Peyer's patch (tissue), 4 donors: ENCODE measurements around the gene CST4. TPM values are rescaled to one million over a fixed set of nuclear protein-coding genes. Genes with fewer than 3 reads are reported as not detected.

Experiments used
- DNase-seq, 3 donors: peaks; one replicate each; pipeline ENCODE4 v3.0.0-alpha.2; 2017 to 2019
- H3K27ac ChIP-seq, 4 donors: fragments of 200-600 bp; sonication (generic); one replicate each; pipeline ENCODE4 v1.5.1; 2016 to 2019
- H3K27me3 ChIP-seq, 2 donors: fragments of 200-600 bp; sonication (generic); one replicate each; pipeline ENCODE4 v1.5.1; 2019
- H3K36me3 ChIP-seq, 3 donors: fragments of 200-600 bp; sonication (generic); one replicate each; pipeline ENCODE4 v1.5.1; 2016 to 2019
- H3K4me1 ChIP-seq, 4 donors: fragments of 200-600 bp; sonication (generic); one replicate each; pipeline ENCODE4 v1.5.1; 2016 to 2019
- H3K4me3 ChIP-seq, 4 donors: fragments of 200-600 bp; sonication (generic); 1 replicate in 3 of 4; 2 replicates in 1 of 4; pipeline ENCODE4 v1.5.1; 2016 to 2019; ENCODE audit warnings: mild to moderate bottlenecking in 1 of 4
- H3K9me3 ChIP-seq, 4 donors: fragments of 200-600 bp; sonication (generic); one replicate each; pipeline ENCODE4 v1.5.1; 2016 to 2019; ENCODE audit warnings: mild to moderate bottlenecking in 1 of 4
- CTCF ChIP-seq, 6 experiments: fragments of 450-650 bp in 4 of 6; fragments of 200-600 bp in 2 of 6; sonication (generic) in 1 of 6; IDR thresholded peaks; one replicate each; pipeline ENCODE4 v1.5.1; 2017 to 2019; ENCODE audit warnings: antibody characterized with exemption in 6 of 6, mild to moderate bottlenecking in 3 of 6, moderate library complexity in 1 of 6
- POLR2A ChIP-seq, 2 donors: fragments of 450-650 bp; IDR thresholded peaks; one replicate each; pipeline ENCODE4 v1.5.1; 2017; ENCODE audit warnings: antibody characterized with exemption in 2 of 2, mild to moderate bottlenecking in 2 of 2, moderate library complexity in 2 of 2
- total RNA-seq, 4 donors: library from RNA; depleted of rRNA; stranded (reverse); fragments of >200 nt; gene quantifications; one replicate each; pipeline ENCODE4 v1.1.0, GENCODE V29; 2016

CST4 gene
- total RNA-seq, 4 donors from 2014 or later = not detected

DNA sequence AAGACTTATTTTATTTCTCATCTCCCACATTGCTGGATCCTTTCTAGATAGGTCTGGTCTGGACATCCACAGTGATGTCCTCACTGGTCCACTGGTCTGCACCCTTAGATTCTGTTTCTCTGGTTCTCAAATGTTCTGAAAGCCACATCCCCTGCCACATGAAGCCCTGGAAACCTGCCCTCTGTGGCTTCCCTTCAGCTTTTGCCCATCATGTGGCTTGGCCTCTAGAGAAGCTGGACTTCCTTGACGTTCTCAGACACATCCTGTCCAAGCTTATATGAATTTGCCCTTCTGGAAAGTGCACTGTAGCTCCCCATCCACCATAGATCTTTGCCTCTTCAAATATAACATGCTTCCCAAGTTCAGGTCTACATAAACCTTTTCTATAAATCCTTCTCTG lies 18.5 kb downstream of the CST4 start:
- Histone ChIP-seq H3K4me3 (no peak overlapping the region), H3K36me3 (no peaks in the 10 kb centered on the region), H3K4me1 (no peaks in the 10 kb centered on the region), H3K27me3 (no peaks in the 10 kb centered on the region), H3K27ac (no peak overlapping the region), H3K9me3 (no peaks in the 10 kb centered on the region)
- no peak for TF ChIP-seq CTCF (IDR thresholded peaks at IDR 0.05)
- TF ChIP-seq POLR2A (IDR thresholded peaks at IDR 0.05) = no peak
- no peak for DNase-seq

DNA sequence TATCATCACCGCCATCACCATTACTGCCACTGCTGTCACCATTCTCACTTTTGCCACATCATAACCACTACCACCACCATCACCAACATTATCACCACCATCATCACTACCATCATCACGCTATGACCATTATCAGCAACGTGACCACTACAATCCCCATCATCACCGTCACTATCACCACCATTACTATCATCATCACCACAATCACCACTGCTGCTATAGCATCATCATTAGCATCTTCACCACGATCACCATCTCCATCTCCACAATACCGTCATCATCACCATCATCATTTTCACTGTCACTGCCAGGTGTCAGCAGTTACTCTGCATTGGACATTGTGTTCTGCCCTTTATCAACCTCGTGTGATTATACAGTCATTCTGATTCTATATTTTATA lies 19.0 kb downstream of the CST4 start:
- H3K4me3 ChIP-seq = no peak overlapping the region
- DNase-seq = no peak
- no peaks in the 10 kb centered on the region for H3K9me3 ChIP-seq
- TF ChIP-seq CTCF (IDR thresholded peaks at IDR 0.05) (no peak), POLR2A (IDR thresholded peaks at IDR 0.05) (no peak)
- H3K27me3 ChIP-seq = no peaks in the 10 kb centered on the region
- no peaks in the 10 kb centered on the region for H3K36me3 ChIP-seq
- no peaks in the 10 kb centered on the region for H3K4me1 ChIP-seq
- H3K27ac ChIP-seq = no peak overlapping the region

GRCh38 chr20:23669327-23669726 lies 19.5 kb downstream of the CST4 start:
- H3K27ac ChIP-seq = no peak overlapping the region
- no peak overlapping the region for H3K4me3 ChIP-seq
- no peak for DNase-seq
- no peaks in the 10 kb centered on the region for H3K36me3 ChIP-seq
- H3K4me1 ChIP-seq = no peaks in the 10 kb centered on the region
- H3K9me3 ChIP-seq = no peaks in the 10 kb centered on the region
- no peaks in the 10 kb centered on the region for H3K27me3 ChIP-seq
- TF ChIP-seq POLR2A (IDR thresholded peaks at IDR 0.05) (no peak), CTCF (IDR thresholded peaks at IDR 0.05) (no peak)

DNA sequence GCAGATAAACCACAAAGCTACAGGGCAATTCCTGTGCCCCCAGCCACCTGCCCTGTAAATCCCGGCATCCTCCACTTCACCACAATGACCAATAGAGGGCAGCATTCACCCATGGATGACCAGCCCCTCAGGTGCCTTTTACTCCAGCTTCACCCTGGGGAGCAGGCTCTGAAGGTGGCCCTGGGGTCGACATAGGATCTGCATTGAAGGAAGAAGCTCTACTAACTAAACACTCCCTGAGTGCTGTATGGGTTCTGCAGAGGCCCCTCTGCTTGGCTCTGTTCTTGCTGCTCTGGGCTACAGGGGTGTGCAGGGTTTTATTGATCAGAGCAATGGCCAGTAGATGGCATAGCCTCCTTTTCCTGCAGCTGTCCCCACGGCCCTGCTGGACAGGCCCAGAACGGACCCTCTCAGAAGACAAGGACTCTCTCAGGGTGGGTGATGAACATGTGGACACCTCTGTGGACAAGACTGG lies 20.3 kb downstream of the CST4 start:
- no peak overlapping the region for H3K4me3 ChIP-seq
- H3K27ac ChIP-seq = no peak overlapping the region
- peak in 2 of 3 donors; percentile 59 to 78 for DNase-seq
- H3K36me3 ChIP-seq = no peaks in the 10 kb centered on the region
- peak in 5 of 6 experiments; percentile 53 to 81 (median 72) for TF ChIP-seq CTCF (IDR thresholded peaks at IDR 0.05)
- TF ChIP-seq POLR2A (IDR thresholded peaks at IDR 0.05) = no peak
- H3K9me3 ChIP-seq = no peaks in the 10 kb centered on the region
- no peaks in the 10 kb centered on the region for H3K27me3 ChIP-seq
- H3K4me1 ChIP-seq = no peaks in the 10 kb centered on the region

GRCh38 chr20:23667666-23668065 lies 21.2 kb downstream of the CST4 start:
- Histone ChIP-seq H3K9me3 (no peaks in the 10 kb centered on the region), H3K4me1 (no peaks in the 10 kb centered on the region), H3K36me3 (no peaks in the 10 kb centered on the region), H3K4me3 (no peak overlapping the region), H3K27me3 (no peaks in the 10 kb centered on the region), H3K27ac (no peak overlapping the region)
- TF ChIP-seq POLR2A (IDR thresholded peaks at IDR 0.05) (no peak), CTCF (IDR thresholded peaks at IDR 0.05) (no peak)
- no peak for DNase-seq

DNA sequence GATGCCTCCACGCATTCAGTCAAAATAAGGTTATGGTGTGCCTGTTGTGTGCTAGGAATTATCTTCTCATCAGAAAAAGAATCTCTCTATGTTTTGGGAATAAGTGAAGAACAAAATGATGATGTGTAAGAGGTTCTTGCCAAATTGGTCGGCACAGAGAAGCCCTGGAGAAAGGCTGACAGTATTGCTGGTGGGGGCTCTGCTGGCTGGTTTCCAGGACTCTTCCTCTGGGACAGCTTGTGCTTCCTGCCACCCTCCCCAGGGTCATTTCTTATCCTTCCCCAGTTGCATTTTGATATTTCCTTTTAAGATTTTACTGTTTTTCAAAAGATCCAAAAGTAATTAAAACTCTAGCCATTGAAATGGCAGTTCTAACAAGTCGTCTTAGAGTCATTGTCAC lies 22.1 kb downstream of the CST4 start:
- Histone ChIP-seq H3K27ac (no peak overlapping the region), H3K4me1 (no peaks in the 10 kb centered on the region), H3K36me3 (no peaks in the 10 kb centered on the region), H3K27me3 (no peaks in the 10 kb centered on the region), H3K4me3 (no peak overlapping the region), H3K9me3 (no peaks in the 10 kb centered on the region)
- no peak for DNase-seq
- TF ChIP-seq POLR2A (IDR thresholded peaks at IDR 0.05) (no peak), CTCF (IDR thresholded peaks at IDR 0.05) (no peak)
